NCI-H2029 treated with DMSO at 0.1 percent for 48 hours (cell line): ENCODE data around the gene SEMA4G.

Experiments
- DNase-seq: peaks from one replicate; lab custom pipeline; 2025; lab: John Stamatoyannopoulos, UW

The SEMA4G gene

GRCh38 chr10:100986952-100987684, 17.8 kb downstream of the SEMA4G start, which contains the start of the genes MRPL43 and TWNK:
TSS of gene MRPL43 (minus strand) at chr10:100987497. CDS start at chr10:100987443, 54 bp downstream.
TSS of gene TWNK (plus strand) at chr10:100987543. CDS start at chr10:100988211, 668 bp downstream.
- no peak for DNase-seq

GRCh38 chr10:100987685-100988049, 18.4 kb downstream of the SEMA4G start:
- no peak for DNase-seq

GRCh38 chr10:100988166-100988565, 18.9 kb downstream of the SEMA4G start:
- no peak for DNase-seq

- DNase-seq, result no peak
Observed at GRCh38 chr10:100989088-100989487, 19.8 kb downstream of the SEMA4G start.

GRCh38 chr10:100993986-100994708, 24.8 kb downstream of the SEMA4G start:
- no peak for DNase-seq

- no peak for DNase-seq
Observed at GRCh38 chr10:100995181-100995580, 25.9 kb downstream of the SEMA4G start.

- no peak for DNase-seq
Observed at GRCh38 chr10:100996678-100997359, 27.5 kb downstream of the SEMA4G start.

- DNase-seq, result peak; percentile 11
Observed at GRCh38 chr10:100997360-100998182, 28.3 kb downstream of the SEMA4G start.

GRCh38 chr10:100998183-100998990, 29.1 kb downstream of the SEMA4G start:
- peak; percentile 31 for DNase-seq

- no peak for DNase-seq
Observed at GRCh38 chr10:100998991-100999741, 29.9 kb downstream of the SEMA4G start.

- DNase-seq, result no peak
Observed at GRCh38 chr10:100999742-101000126, 30.4 kb downstream of the SEMA4G start, which contains the start of gene LZTS2. TSS of gene LZTS2 (plus strand) at chr10:100999808. CDS start at chr10:101002539, 2,731 bp downstream.

- no peak for DNase-seq
Observed at GRCh38 chr10:101000127-101000914, 31.0 kb downstream of the SEMA4G start.

GRCh38 chr10:101000915-101001658, 31.8 kb downstream of the SEMA4G start:
- DNase-seq, result no peak

- no peak for DNase-seq
Observed at GRCh38 chr10:101001659-101002035, 32.3 kb downstream of the SEMA4G start.

- DNase-seq, result no peak
Observed at GRCh38 chr10:101002456-101002855, 33.2 kb downstream of the SEMA4G start.

- no peak for DNase-seq
Observed at GRCh38 chr10:101003639-101004206, 34.4 kb downstream of the SEMA4G start.

- no peak for DNase-seq
Observed at GRCh38 chr10:101005361-101005760, 36.1 kb downstream of the SEMA4G start.

- no peak for DNase-seq
Observed at GRCh38 chr10:101005869-101006567, 36.7 kb downstream of the SEMA4G start.
